Left lobe of liver (tissue), 2 donors: Measurements from ENCODE around the gene CBLB. TPM values are rescaled to one million over a fixed set of nuclear protein-coding genes. Genes with fewer than 3 reads are reported as not detected.

Experiments used
- ATAC-seq: fragments of 200-7000 bp; cut with Tn5 transposase; one replicate; pipeline ENCODE4 v1.9.1; 2020; ENCODE audit warnings: mild to moderate bottlenecking, moderate library complexity
- DNase-seq: peaks from one replicate; pipeline ENCODE4 v3.0.0-alpha.2; 2020; ENCODE audit warnings: low spot score
- total RNA-seq: library from RNA; stranded (reverse); gene quantifications from one replicate; pipeline ENCODE4 v1.2.1, GENCODE V29; 2021
- donor health status: DM: no; HTN: no; CAD: no; lungs with moderate emphysema.
- donor health status: DM: no; HTN: yes; CAD: no.

CBLB gene
- total RNA-seq, 1 donor from 2014 or later: 9.5 TPM

- DNase-seq: no peak
- ATAC-seq: no peak
Observed at GRCh38 chr3:105876780-105877327, 8.0 kb upstream of the CBLB start.

DNA sequence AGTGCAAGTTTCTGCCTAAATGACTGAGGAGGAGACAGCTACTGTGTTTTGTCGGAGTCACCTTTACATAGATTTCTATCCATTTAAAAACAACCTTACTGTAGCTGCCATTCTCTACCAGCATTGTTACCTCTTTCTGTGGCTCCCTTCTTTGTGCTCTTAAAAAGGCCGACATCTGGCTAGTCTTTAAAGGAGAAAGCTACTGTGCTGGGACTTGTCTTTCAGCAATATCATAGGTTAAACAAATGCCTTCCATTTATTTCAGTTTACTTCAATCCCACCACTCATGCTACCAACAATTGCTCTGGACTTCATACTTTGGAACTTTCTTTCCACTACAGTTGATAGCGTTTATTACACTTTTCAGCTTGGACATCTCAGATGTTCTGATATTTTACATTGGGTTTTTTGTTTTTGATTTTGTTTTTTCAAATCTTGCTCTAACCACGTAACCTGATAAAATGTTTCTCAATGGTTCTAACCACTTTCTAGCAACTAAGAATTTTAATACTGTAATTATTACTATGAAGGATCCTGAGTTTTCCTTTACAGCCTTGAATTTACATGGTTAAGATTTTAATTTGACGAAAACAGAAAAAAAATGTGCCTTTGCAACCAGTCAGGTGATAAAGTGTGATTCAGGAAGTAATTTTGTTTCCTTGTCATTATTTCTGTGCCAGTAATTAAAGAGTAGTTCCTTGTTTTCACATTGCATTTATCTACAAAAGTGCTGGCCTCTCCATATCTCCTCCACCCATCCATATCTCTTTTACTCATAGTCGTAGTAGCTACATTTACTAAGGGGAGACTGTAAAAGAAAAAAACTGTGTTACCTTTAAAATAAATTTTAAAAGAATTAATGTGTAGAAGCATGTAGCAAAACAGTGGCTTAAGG is 1.3 kb upstream of the CBLB start:
- DNase-seq: no peak

GRCh38 chr3:105869531-105869833 is 670 bp upstream of the CBLB start:
- DNase-seq (no peak), ATAC-seq (no peak)

More for the DNA sequence above, 1.3 kb upstream of the CBLB start:
- no peak for ATAC-seq

- ATAC-seq: peak; percentile 64
Observed at GRCh38 chr3:105868431-105868741, 426 bp downstream of the CBLB start.

DNA sequence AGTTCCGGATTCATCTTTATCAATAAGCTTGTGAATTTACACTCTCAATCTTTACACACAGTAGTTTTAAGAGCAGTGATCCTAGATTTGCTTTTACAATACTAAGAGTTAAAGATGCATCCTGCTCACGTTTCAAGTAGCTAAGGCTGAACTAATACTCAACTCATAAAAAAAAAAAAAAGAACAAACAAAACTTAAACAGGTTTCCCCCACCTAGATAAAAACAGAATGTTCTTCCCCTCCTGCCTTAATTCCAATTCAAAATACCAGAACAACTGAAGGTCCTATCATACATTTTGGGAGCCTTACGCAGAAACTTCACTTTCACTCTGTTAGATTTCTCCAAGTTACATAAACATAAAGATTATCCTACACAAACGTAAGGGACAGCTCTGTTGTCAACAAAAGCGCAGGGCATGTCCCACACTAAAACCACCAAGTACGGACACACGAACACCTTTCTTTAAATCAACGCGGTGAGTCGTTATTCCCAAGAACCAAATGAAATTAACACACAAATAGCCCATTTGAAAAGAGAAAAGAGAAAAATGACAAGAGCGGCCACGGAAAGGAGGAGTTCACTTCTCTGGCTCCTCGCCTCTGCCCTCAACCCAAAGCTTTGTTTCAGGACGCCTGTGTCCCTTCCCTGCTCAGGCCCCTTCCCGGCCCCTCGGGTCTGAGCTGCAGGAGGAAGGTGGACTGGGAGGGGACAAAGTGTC is 941 bp downstream of the CBLB start:
- no peak for ATAC-seq
- DNase-seq: no peak

More at GRCh38 chr3:105868431-105868741, 426 bp downstream of the CBLB start:
- no peak for DNase-seq

DNA sequence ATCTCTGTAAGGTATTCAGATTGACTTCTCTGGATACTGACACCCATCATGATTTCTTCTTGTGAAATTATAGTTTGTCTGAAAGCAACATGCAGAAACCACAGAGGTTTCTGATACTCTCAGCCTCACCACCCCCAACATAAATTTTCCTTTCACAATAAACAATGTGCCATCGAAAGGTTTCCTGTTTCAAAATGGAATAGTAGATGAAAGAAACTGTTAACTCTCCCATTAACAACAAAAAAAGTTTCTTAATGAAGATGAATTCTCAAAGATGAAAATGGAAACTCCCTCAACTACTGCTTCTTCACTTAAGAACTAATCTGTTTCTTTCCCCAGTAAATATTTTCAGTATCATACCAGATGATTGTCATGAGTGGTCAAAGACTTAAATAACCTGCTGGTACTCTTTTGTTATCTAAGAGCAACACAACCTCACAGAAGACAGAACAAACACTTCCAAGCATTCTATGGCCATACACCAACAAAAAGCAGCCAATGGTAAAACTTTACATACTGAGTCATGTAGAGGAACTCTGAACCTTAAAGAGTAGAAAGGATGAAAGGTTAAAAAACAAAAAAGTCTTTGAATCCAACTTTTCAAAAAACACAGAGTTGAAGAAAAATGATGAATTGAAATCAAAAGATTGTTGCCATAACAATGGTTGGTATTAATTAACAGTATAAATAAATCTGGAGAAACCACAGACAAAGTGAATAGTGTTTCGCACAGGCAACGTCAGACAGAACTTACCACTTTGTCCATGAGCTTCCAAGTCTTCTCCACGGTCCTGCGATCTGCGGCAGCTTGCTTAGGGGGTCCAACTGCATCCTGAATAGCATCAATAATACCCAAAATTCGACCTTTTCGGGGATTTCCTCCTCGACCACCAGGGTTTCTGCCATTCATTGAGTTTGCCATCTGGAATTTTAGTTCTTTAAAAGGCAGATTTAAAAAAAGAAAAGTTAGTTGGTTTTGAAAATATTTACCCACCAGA is 1.9 kb downstream of the CBLB start:
- no peak for ATAC-seq
- no peak for DNase-seq

- ATAC-seq (no peak), DNase-seq (no peak)
Observed at GRCh38 chr3:105865867-105866350, 2.9 kb downstream of the CBLB start.

- DNase-seq: no peak
- no peak for ATAC-seq
Observed at GRCh38 chr3:105865016-105865623, 3.7 kb downstream of the CBLB start.

DNA sequence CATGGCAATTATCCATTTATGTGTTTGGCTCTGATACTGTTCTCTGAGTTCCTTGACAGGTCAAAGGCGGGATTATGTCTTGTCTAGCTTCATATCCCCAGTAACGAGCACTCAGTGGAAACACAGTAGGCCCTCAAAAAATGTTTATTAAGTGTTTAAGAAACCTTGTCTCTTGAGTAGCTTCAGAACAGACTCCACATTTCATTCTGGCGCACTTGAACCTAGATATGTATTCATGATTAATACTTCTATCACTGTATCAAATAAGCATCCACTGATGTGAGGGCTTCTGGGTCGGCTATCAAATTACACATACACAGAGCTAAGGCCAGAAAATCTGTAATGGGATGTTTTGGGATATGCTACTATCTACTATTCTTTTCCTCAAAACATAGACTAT is 4.6 kb downstream of the CBLB start:
- ATAC-seq: no peak

DNA sequence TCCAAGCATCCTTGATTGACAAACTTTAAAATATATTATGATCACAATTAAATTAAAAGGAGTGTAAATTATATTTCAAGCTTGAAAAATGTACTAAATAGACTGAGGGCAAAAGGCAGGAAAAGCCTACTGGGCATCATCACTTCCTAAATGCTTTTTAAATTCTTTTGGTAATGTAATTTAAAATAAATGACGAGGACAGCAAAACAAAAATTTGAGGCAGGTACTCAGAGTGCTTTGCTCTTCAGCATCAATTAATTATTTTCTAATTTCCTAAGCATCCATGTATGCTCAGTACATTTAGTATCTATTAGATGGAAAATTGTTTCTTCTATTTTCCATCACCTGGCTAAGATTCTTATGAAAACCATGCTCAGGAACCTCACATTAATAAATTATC is 5.2 kb downstream of the CBLB start:
- ATAC-seq: no peak
- no peak for DNase-seq

More for the DNA sequence above, 4.6 kb downstream of the CBLB start:
- DNase-seq: no peak

GRCh38 chr3:105862217-105862616 is 6.6 kb downstream of the CBLB start:
- DNase-seq (no peak), ATAC-seq (no peak)

GRCh38 chr3:105860641-105861040 is 8.2 kb downstream of the CBLB start:
- no peak for ATAC-seq
- no peak for DNase-seq

GRCh38 chr3:105858017-105858416 is 10.8 kb downstream of the CBLB start:
- DNase-seq (no peak), ATAC-seq (no peak)

DNA sequence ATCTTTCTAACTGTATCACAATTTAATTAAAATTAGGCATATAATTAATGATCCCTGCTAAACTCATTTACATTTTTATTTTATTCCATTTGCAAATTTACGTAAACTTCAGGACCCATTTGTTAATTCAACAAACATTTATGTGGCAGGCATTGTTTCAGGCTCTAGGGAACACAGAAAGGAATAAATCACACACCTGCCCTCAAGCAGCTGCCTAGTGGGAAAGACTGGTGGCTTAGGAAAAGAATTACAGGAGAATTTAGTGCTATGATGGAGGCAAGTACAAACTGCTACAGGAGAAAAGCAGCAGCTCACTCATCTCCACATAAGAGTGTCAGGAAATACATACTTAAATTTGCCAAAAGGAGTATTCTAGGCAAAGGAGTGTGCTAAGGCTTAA is 11.2 kb downstream of the CBLB start:
- no peak for ATAC-seq
- DNase-seq: no peak

GRCh38 chr3:105856605-105857004 is 12.2 kb downstream of the CBLB start:
- DNase-seq: no peak
- ATAC-seq: no peak

- ATAC-seq: no peak
- no peak for DNase-seq
Observed at GRCh38 chr3:105853801-105854432, 14.9 kb downstream of the CBLB start.

DNA sequence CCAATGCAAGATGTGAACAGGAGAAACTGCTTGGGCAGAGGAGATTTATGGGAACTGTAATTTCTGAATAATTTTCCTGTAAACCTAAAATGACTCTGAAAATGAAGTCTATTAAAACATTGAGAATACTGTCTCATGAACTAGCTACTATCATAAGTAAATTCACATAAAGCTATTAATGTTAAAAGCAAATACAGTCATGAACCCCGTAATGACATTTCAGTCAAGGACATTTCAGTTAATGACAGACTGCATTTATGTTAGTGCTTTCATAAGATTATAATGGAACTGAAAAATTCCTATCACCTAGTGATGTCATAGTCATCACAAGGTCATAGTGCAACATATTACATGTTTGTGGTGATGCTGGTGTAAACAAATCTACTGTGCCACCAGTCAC is 17.2 kb downstream of the CBLB start:
- no peak for DNase-seq
- no peak for ATAC-seq

GRCh38 chr3:105851176-105851575 is 17.6 kb downstream of the CBLB start:
- DNase-seq (no peak), ATAC-seq (no peak)

DNA sequence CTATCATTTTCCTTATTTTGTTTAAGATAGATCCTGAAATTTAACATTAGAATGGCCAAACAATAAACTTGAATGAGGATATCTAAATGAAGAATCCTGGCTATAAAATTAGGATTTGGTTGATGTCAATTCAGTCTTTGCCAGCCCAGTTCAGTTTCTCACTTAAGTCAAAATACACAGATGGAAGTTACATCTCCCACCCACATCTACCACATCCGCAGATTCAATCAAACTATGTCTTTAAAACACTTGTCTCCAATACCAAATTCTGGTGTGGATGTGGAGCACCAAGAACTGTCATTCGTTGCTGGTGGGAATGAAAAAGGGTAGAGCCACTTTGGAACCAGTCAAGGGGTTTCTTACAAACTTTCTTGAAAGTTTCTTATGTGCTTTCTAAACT is 18.2 kb downstream of the CBLB start:
- no peak for ATAC-seq

GRCh38 chr3:105848821-105849220 is 20.0 kb downstream of the CBLB start:
- ATAC-seq: no peak
- no peak for DNase-seq

More for the DNA sequence above, 18.2 kb downstream of the CBLB start:
- DNase-seq: no peak
